ENCODE data around the gene SLCO1A2.

Gene SLCO1A2

GRCh38 chr12:21330682-21331253 lies 3.9 kb downstream of the SLCO1A2 start:
- DNase-seq (ENCODE audit: extremely low read depth in 1 of 2, low read depth in 1 of 2) = no peak

GRCh38 chr12:21328578-21328977 lies 6.1 kb downstream of the SLCO1A2 start:
- DNase-seq (ENCODE audit: extremely low read depth in 1 of 2, low read depth in 1 of 2) = no peak

DNA sequence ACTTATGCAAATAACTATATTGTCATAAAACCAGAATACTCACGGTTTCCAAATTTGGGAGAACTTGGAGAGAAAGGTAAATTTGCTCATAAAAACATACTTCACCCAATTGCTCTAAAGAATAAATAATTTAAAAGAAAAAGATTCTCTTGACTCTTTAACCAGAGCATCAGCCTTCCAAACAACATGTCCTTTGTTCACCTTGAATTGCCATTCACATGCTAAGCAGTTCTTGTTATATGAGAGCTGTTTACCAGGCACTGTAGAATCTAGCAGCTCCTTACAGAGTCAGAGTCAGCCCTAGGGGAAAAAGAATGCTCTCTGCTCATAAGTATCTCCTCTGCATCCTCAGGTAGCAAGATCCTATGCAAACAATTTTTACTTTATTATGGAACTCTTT lies 10.2 kb downstream of the SLCO1A2 start:
- no peak for DNase-seq (ENCODE audit: extremely low read depth in 1 of 2, low read depth in 1 of 2)

DNA sequence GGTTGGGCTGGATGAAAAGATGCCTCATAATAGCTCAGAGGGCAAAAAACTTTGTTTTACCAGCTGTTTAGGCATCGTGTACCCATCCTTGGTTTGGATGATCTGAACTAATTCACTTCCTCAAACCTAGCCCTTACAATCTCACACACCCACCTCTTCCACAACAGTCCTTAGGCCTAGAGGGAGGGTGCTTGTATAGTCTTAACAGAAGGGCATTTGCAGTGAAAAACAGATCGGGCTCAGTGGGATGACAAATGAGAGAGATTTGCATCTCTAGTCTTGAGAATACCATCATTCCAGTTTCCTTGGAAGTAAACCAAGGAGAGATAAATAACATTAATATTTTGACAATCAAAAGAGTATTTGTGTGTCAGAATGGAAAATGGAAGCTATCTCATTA lies 11.0 kb downstream of the SLCO1A2 start:
- DNase-seq (ENCODE audit: extremely low read depth in 1 of 2, low read depth in 1 of 2) = no peak

GRCh38 chr12:21308785-21309184 lies 25.9 kb downstream of the SLCO1A2 start:
- DNase-seq (ENCODE audit: extremely low read depth in 1 of 2, low read depth in 1 of 2) = no peak

DNA sequence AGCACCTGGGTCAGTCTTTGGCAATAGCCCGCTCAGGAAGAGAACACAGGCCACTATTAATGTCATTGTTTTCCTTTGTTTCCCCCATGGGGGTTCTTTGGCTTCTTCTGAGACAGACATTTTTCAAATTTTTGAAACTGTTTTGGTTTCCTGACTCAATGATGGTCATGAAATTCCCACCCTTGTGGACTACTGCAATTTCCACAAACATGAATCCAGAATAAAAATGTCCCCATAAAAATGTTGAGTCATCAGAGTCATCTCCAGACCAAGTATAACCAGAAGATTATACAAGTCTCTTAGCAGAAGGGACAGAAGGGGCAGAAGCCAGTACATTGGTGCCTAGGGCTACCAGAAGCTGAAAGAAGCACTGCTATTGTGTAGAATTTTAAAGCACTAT lies 29.1 kb downstream of the SLCO1A2 start:
- no peak for DNase-seq (ENCODE audit: extremely low read depth in 1 of 2, low read depth in 1 of 2)

DNA sequence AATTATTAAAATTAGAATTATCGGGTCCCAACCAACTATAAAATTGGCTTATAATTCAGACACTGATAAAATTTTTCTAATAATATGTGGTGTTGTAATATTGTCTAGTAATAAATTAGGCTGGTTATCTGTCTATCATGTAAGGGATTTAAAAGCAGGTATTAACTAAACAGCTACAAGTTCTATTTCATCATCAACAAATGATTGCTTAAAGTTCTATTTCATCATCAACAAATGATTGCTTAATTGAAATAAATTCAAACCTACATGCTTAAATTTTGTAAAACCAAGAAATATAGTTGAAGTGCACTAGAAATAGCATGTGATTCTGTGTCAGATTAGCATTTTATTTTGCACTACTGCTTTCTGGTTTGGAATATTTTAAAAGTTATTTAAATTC lies 34.1 kb downstream of the SLCO1A2 start:
- no peak for DNase-seq (ENCODE audit: extremely low read depth in 1 of 2, low read depth in 1 of 2)

DNA sequence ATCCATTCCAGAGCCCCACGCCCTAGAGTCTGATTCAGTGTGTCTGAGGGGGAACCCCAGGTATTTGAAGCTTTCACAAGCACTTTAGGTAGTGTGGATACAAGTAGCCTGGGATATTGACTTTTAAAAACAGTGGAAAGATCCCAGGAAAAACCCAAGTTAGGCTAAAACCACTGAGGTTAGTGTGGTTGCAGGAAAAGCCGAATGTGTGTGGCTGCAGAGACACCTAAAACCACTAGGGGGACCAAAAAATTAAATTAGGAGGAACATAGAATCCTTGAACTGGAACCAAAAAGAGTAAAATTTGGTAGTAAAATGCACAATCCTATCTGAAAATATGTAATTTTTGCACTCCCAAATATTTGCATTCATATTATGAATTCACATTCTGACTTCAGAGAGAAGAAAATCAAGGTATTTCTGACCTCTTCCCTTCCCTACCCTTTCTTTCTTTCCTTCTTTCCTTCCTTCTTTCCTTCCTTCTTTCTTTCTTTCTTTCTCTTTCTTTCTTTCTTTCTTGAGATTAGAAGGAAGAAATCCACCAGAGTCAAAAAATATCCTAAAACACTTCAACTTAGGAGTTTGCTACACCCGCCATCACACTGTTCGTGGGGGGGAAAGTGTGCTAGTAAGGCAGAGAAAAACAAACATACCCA lies 37.8 kb downstream of the SLCO1A2 start:
- no peak for DNase-seq (ENCODE audit: extremely low read depth in 1 of 2, low read depth in 1 of 2)

- DNase-seq (ENCODE audit: extremely low read depth in 1 of 2, low read depth in 1 of 2) = no peak
These were observed 38.4 kb downstream of the SLCO1A2 start for GRCh38 chr12:21296348-21296747.

DNA sequence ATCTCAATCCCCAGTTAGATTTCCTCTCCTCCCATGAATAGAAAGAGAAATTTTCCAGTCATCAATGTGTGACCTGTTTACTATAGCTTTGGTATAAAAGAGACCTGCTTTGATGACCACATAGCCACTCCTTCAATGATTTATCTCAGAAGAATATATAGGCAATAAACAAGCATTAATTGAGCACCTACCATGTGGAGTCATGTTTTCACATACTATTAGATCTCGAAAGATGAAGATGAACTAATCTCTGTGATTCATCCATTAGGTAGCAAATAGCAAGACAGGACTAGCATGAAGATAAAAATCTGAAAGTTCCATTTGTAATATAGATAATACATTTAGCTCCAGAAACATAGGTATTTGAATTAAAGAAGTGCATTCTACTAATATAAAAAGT lies 40.5 kb downstream of the SLCO1A2 start:
- DNase-seq (ENCODE audit: extremely low read depth in 1 of 2, low read depth in 1 of 2) = no peak

- no peak for DNase-seq (ENCODE audit: extremely low read depth in 1 of 2, low read depth in 1 of 2)
These were observed 42.6 kb downstream of the SLCO1A2 start for GRCh38 chr12:21292111-21292510.

GRCh38 chr12:21289698-21290097 lies 45.0 kb downstream of the SLCO1A2 start:
- DNase-seq (ENCODE audit: extremely low read depth in 1 of 2, low read depth in 1 of 2) = no peak

GRCh38 chr12:21276826-21277225 lies 57.9 kb downstream of the SLCO1A2 start:
- DNase-seq (ENCODE audit: extremely low read depth in 1 of 2, low read depth in 1 of 2) = no peak

DNA sequence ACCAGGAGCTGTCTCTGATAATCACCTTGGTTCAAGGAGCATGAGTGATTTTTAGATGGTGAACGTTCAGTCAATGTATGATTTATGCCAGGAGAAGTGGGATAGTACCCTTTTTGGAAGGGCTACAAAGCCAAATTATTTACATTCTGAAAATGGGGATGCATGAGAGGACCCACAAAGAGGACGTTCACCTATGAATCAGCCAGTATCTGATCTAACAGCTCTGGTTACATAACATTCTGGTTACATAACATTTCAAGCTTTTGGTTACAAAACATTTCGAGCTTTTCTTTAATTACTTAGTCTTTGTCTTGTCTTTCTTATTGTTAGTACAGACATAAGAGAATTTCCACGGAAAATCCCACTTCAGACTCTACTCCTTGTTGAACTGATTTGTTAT lies 68.8 kb downstream of the SLCO1A2 start:
- DNase-seq (ENCODE audit: extremely low read depth in 1 of 2, low read depth in 1 of 2) = no peak

DNA sequence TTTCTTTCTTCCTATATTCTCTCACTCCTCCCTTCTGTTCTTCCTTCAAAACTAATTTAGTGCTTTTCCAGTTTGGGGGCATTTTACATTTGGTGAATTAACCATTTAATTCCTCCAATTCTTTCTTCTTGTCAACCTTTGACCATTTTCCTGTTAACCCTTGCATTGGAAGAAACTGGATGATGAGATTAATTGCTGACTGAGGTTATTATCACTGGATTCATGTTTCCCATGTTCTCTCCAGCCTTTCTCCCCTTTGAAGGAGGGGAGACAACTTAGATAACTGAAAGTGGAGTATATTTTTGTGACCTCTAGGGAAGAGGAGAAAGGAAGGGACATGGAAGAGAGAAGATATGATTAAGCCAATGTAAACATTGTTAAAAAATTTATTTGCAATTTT lies 70.5 kb downstream of the SLCO1A2 start:
- no peak for DNase-seq (ENCODE audit: extremely low read depth in 1 of 2, low read depth in 1 of 2)

GRCh38 chr12:21257172-21257571 lies 77.5 kb downstream of the SLCO1A2 start:
- no peak for DNase-seq (ENCODE audit: extremely low read depth in 1 of 2, low read depth in 1 of 2)

- DNase-seq (ENCODE audit: extremely low read depth in 1 of 2, low read depth in 1 of 2) = no peak
These were observed 82.6 kb downstream of the SLCO1A2 start for GRCh38 chr12:21252070-21252469.

DNA sequence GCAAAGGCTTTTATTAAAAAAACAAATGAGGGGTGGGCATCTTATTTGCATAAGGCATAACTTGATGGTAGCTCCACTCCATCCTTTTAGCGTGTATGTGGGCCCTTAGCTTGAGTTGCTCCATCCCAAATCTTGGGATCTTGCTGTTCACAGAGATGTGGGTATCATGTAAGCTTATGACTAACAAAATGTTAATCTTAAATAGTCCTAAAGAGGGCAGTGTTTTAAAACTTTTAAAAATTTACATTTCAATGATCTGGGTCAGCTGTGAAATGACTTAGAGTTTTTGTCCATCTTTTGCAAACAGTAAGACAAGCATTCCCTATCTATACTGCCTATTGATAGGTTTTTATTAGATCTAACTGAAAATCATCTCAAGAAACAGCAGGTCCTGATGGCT lies 86.0 kb downstream of the SLCO1A2 start:
- DNase-seq (ENCODE audit: extremely low read depth in 1 of 2, low read depth in 1 of 2) = no peak

DNA sequence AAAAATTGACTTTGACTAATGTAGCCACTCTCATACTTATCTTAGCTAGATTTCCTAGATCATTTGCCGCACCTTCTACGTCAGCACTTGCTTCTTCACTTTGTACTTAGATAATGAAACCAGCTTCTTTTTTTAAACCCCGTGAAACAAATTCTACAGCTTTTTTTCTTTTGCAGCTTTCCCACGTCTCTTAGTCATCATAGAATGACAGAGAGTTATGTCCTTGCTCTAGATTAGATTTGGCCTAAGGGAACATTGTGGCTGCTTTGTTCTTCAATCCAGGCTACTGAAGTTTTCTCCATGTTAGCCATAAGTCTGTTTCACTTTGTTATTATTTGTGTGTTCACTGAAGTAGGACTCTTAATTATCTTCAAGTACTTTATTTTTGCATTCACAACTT lies 94.9 kb downstream of the SLCO1A2 start:
- DNase-seq (ENCODE audit: extremely low read depth in 1 of 2, low read depth in 1 of 2) = no peak

GRCh38 chr12:21234395-21234794 lies 100.3 kb downstream of the SLCO1A2 start:
- no peak for DNase-seq (ENCODE audit: extremely low read depth in 1 of 2, low read depth in 1 of 2)

- no peak for DNase-seq (ENCODE audit: extremely low read depth in 1 of 2, low read depth in 1 of 2)
These were observed 110.8 kb downstream of the SLCO1A2 start for GRCh38 chr12:21223930-21224329.

- no peak for DNase-seq (ENCODE audit: extremely low read depth in 1 of 2, low read depth in 1 of 2)
These were observed 112.9 kb downstream of the SLCO1A2 start for GRCh38 chr12:21221778-21222177.

DNA sequence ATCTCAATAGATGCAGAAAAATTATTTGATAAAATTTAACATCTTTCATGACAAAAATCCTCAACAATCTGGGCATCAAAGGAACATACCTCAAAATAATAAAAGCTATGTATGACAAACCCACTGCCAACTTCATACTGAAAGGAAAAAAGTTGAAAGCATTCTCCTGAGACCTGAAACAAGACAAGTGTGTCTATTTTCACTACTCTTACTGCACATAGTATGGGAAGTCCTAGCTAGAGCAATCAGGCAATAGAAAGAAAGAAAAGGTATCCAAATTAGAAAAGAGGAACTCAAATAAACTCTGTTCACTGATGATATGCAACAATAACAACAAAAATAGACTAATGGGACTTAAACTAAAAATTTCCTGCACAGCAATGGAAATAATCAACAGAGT lies 113.6 kb downstream of the SLCO1A2 start:
- no peak for DNase-seq (ENCODE audit: extremely low read depth in 1 of 2, low read depth in 1 of 2)
